H9 (cell line): ENCODE measurements around the gene TMEM109. TPM values are rescaled to one million over a fixed set of nuclear protein-coding genes. Genes with fewer than 3 reads are reported as not detected.

ENCODE experiments used
- DNase-seq: peaks from one replicate; pipeline ENCODE4 v3.0.0-alpha.2; 2017
- H2AFZ ChIP-seq: one replicate; pipeline ENCODE4 v1.6.1; 2013; ENCODE audit warnings: mild to moderate bottlenecking, low read length, control low read depth, moderate library complexity
- H2AK5ac ChIP-seq: 2 replicates; pipeline ENCODE4 v1.6.1; 2013; ENCODE audit warnings: low read length, control low read depth, mixed read lengths; ENCODE audit not compliant: insufficient read length
- H2BK120ac ChIP-seq: one replicate; pipeline ENCODE4 v1.6.1; 2013; ENCODE audit warnings: low read depth, mild to moderate bottlenecking, low read length, control low read depth, inconsistent platforms; ENCODE audit not compliant: poor library complexity, severe bottlenecking
- H2BK12ac ChIP-seq: 2 replicates; pipeline ENCODE4 v1.6.1; 2013; ENCODE audit warnings: low read length, control low read depth, mixed read lengths, low read depth; ENCODE audit not compliant: insufficient read length
- H2BK15ac ChIP-seq: 2 replicates; pipeline ENCODE4 v1.6.1; 2013; ENCODE audit warnings: low read depth, low read length, control low read depth
- H2BK20ac ChIP-seq: one replicate; pipeline ENCODE4 v1.6.1; 2013; ENCODE audit warnings: low read depth, mild to moderate bottlenecking, low read length, control low read depth, inconsistent platforms; ENCODE audit not compliant: poor library complexity, severe bottlenecking
- H2BK5ac ChIP-seq: 2 replicates; pipeline ENCODE4 v1.6.1; 2013; ENCODE audit warnings: low read length, control low read depth, mixed read lengths; ENCODE audit not compliant: insufficient read length
- H3K14ac ChIP-seq: 2 replicates; pipeline ENCODE4 v1.6.1; 2013; ENCODE audit warnings: low read length, control low read depth; ENCODE audit not compliant: insufficient read depth
- H3K18ac ChIP-seq: 2 replicates; pipeline ENCODE4 v1.6.1; 2013; ENCODE audit warnings: low read depth, mild to moderate bottlenecking, mixed read lengths, low read length, control low read depth; ENCODE audit not compliant: insufficient read length
- H3K23ac ChIP-seq: 2 replicates; pipeline ENCODE4 v1.6.1; 2013; ENCODE audit warnings: low read length, control low read depth, mixed read lengths, low read depth; ENCODE audit not compliant: insufficient read length
- H3K23me2 ChIP-seq: 2 replicates; pipeline ENCODE4 v1.6.1; 2013; ENCODE audit warnings: low read depth, mild to moderate bottlenecking, mixed read lengths, low read length, control low read depth; ENCODE audit not compliant: insufficient read length, poor library complexity, severe bottlenecking
- H3K27ac ChIP-seq: 2 replicates; pipeline ENCODE4 v1.5.1; 2013; ENCODE audit warnings: low read length, control low read depth, mixed read lengths, low read depth; ENCODE audit not compliant: insufficient read length
- H3K27me3 ChIP-seq: 2 replicates; pipeline ENCODE4 v1.6.1; 2013; ENCODE audit warnings: low read length, control low read depth, inconsistent platforms; ENCODE audit not compliant: insufficient read depth
- H3K4ac ChIP-seq: 2 replicates; pipeline ENCODE4 v1.6.1; 2013; ENCODE audit warnings: low read depth, mild to moderate bottlenecking, control low read depth, inconsistent platforms, low read length, moderate library complexity
- H3K4me1 ChIP-seq: 2 replicates; pipeline ENCODE4 v1.6.1; 2013; ENCODE audit warnings: low read length, control low read depth, inconsistent platforms; ENCODE audit not compliant: insufficient read depth
- H3K4me2 ChIP-seq: 2 replicates; pipeline ENCODE4 v1.6.1; 2013; ENCODE audit warnings: low read length, control low read depth, mixed read lengths; ENCODE audit not compliant: insufficient read length, insufficient read depth
- H3K56ac ChIP-seq: 2 replicates; pipeline ENCODE4 v1.6.1; 2013; ENCODE audit warnings: low read depth, mild to moderate bottlenecking, mixed read lengths, low read length, control low read depth; ENCODE audit not compliant: insufficient read length
- H3K79me1 ChIP-seq: 2 replicates; pipeline ENCODE4 v1.6.1; 2013; ENCODE audit warnings: low read depth, mild to moderate bottlenecking, moderate library complexity, low read length, control low read depth, inconsistent platforms; ENCODE audit not compliant: insufficient read depth, poor library complexity, severe bottlenecking
- H3K79me2 ChIP-seq: 2 replicates; pipeline ENCODE4 v1.6.1; 2013; ENCODE audit warnings: low read length, control low read depth, inconsistent platforms; ENCODE audit not compliant: insufficient read depth
- H3K9ac ChIP-seq: 2 replicates; pipeline ENCODE4 v1.6.1; 2013; ENCODE audit warnings: low read length, control low read depth, mixed read lengths; ENCODE audit not compliant: insufficient read length; ENCODE audit errors: extremely low read depth
- H3K9me3 ChIP-seq: one replicate; pipeline ENCODE4 v1.6.1; 2013; ENCODE audit warnings: low read depth, low read length, inconsistent platforms; ENCODE audit not compliant: control insufficient read depth
- H3T11ph ChIP-seq: one replicate; pipeline ENCODE4 v1.6.1; 2013; ENCODE audit warnings: mild to moderate bottlenecking, low read length, control low read depth, inconsistent platforms
- H4K20me1 ChIP-seq: one replicate; pipeline ENCODE4 v1.6.1; 2013; ENCODE audit not compliant: control insufficient read depth, insufficient read length, insufficient read depth
- H4K5ac ChIP-seq: 2 replicates; pipeline ENCODE4 v1.6.1; 2013; ENCODE audit warnings: low read depth, mild to moderate bottlenecking, mixed read lengths, low read length, control low read depth; ENCODE audit not compliant: insufficient read length
- H4K8ac ChIP-seq: replicated peaks from 2 replicates; pipeline ENCODE4 v1.6.1; 2013; ENCODE audit warnings: low read length, control low read depth, mixed read lengths, low read depth; ENCODE audit not compliant: insufficient read length
- H4K91ac ChIP-seq: 2 replicates; pipeline ENCODE4 v1.6.1; 2013; ENCODE audit warnings: low read depth, mild to moderate bottlenecking, moderate library complexity, mixed read lengths, low read length, control low read depth; ENCODE audit not compliant: insufficient read length
- H3K27ac Mint-ChIP-seq, 3 experiments: 2 replicates in 2 of 3; 3 replicates in 1 of 3; pipeline ENCODE4 v1.8.0; 2020 to 2021; ENCODE audit warnings: mixed read lengths in 3 of 3, mild to moderate bottlenecking in 1 of 3, moderate library complexity in 1 of 3
- H3K27me3 Mint-ChIP-seq: 2 replicates; pipeline ENCODE4 v1.8.0; 2021; ENCODE audit warnings: low read depth, mild to moderate bottlenecking, moderate library complexity, mixed read lengths
- H3K36me3 Mint-ChIP-seq, 3 experiments: 2 replicates in 2 of 3; 3 replicates in 1 of 3; pipeline ENCODE4 v1.8.0; 2020 to 2021; ENCODE audit warnings: low read depth in 3 of 3, mixed read lengths in 3 of 3; ENCODE audit not compliant: insufficient read depth in 1 of 3
- H3K4me1 Mint-ChIP-seq, 2 experiments: 2 replicates each; pipeline ENCODE4 v1.8.0; 2020; ENCODE audit warnings: mixed read lengths in 2 of 2
- H3K4me3 Mint-ChIP-seq, 2 experiments: 2 replicates in 1 of 2; 3 replicates in 1 of 2; pipeline ENCODE4 v1.8.0; 2020 to 2021; ENCODE audit warnings: mild to moderate bottlenecking in 2 of 2, mixed read lengths in 2 of 2, moderate library complexity in 1 of 2
- H3K9me3 Mint-ChIP-seq, 2 experiments: 2 replicates in 1 of 2; 3 replicates in 1 of 2; pipeline ENCODE4 v1.8.0; 2020; ENCODE audit warnings: mild to moderate bottlenecking in 2 of 2, mixed read lengths in 2 of 2, moderate library complexity in 1 of 2
- CTCF ChIP-seq: fragments of 200-600 bp; sonication (generic); conservative IDR thresholded peaks from 3 replicates; pipeline ENCODE4 v1.8.0; 2021; ENCODE audit warnings: antibody characterized with exemption, mild to moderate bottlenecking
- WGBS: extraction: QIAGEN DNeasy Blood & Tissue Kit; methylation state at CpG from one replicate; pipeline ENCODE4 v1.1.7; 2013; ENCODE audit warnings: missing lambda C conversion rate, low lambda C conversion rate, mixed read lengths; ENCODE audit not compliant: insufficient read length; ENCODE audit errors: extremely low coverage; 5-methylcytosine and 5-hydroxymethylcytosine counted together
- total RNA-seq: library from RNA; stranded (reverse); gene quantifications from 2 replicates; pipeline ENCODE4 v1.2.1, GENCODE V29; 2021

TMEM109 gene
- total RNA-seq, 1 experiment from 2014 or later, result 38.0 TPM

- Mint-ChIP-seq H3K36me3 (peaks cover 6 to 51% (median 9%) of the 10 kb centered on the region in 3 experiments; a peak in 6 of 7 replicates), H3K4me1 (no peaks in the 10 kb centered on the region), H3K9me3 (no peaks in the 10 kb centered on the region; a peak in 1 of 5 replicates), H3K27me3 (no peaks in the 10 kb centered on the region), H3K27ac (peak overlapping the region in 2 of 3 experiments; percentile 7 to 42; a peak in 5 of 7 replicates), H3K4me3 (no peak overlapping the region; a peak in 1 of 5 replicates)
- Histone ChIP-seq H3K23ac (no peak overlapping the region), H3K4ac (no peak overlapping the region), H4K5ac (no peak overlapping the region), H2BK15ac (no peak overlapping the region), H2BK5ac (no peak overlapping the region), H4K91ac (no peak overlapping the region), H3K9me3 (no peaks in the 10 kb centered on the region), H3K14ac (no peak overlapping the region), H4K20me1 (no peaks in the 10 kb centered on the region), H2BK120ac (no peak overlapping the region), H4K8ac (no peak overlapping the region), H3K4me1 (no peaks in the 10 kb centered on the region), H3K27me3 (no peaks in the 10 kb centered on the region), H3K79me1 (no peaks in the 10 kb centered on the region), H3K56ac (no peak overlapping the region), H2BK20ac (no peak overlapping the region), H2AK5ac (no peak overlapping the region), H3K18ac (no peak overlapping the region), H3K9ac (no peak overlapping the region), H3K4me2 (no peak overlapping the region), H3K79me2 (no peaks in the 10 kb centered on the region), H2BK12ac (no peak overlapping the region), H3T11ph (no peak overlapping the region), H3K23me2 (no peaks in the 10 kb centered on the region), H2AFZ (no peak overlapping the region), H3K27ac (no peak overlapping the region)
- no CpG with 5 or more reads among the region's 6 CpGs for WGBS
- no peak for DNase-seq
- no peak for TF ChIP-seq CTCF
These were observed 24.1 kb upstream of the TMEM109 start for GRCh38 chr11:60889869-60890311.
